Ecto neural progenitor cell (in vitro differentiated cells): ENCODE data around the gene ASS1.

ENCODE experiments used
- DNase-seq: peaks from one replicate; pipeline ENCODE4 v3.0.0-alpha.2; 2018; ENCODE audit warnings: low spot score

The ASS1 gene

DNA sequence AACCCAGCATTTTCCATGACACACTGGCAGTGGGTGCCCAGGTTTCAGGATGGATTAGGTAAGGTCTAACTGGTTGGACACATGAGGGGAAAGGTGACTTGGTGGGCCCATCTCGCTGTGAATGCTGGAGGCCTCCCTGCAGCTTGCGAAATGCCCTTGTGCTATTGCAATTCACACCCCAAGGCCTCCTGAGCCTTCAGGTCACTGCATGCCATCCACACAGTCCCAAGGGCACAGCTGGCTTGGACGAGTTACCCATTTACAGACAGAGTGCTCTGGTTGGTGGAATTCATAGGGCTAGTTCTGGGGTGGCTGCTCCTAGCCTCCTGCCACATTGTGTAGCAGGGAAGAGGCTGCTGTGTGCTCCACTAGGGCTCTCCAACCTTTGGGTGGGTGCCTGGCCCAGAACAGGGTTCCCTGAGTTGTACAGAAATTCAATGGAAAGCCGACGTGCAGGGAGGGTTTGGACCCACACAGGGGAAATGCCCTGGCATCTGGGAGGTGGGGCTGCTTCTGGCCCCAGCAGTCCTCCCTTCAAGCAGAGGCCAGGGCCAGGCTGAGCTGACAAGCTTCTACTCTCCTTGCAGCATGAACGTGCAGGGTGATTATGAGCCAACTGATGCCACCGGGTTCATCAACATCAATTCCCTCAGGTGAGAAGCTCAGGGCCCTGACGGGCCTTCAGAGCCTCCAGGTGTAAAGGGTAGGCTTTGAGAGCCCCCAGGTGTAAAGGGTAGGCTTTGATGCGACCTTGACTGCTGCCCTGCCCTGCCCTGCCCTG lies 54.3 kb downstream of the ASS1 start:
- DNase-seq, result no peak

DNA sequence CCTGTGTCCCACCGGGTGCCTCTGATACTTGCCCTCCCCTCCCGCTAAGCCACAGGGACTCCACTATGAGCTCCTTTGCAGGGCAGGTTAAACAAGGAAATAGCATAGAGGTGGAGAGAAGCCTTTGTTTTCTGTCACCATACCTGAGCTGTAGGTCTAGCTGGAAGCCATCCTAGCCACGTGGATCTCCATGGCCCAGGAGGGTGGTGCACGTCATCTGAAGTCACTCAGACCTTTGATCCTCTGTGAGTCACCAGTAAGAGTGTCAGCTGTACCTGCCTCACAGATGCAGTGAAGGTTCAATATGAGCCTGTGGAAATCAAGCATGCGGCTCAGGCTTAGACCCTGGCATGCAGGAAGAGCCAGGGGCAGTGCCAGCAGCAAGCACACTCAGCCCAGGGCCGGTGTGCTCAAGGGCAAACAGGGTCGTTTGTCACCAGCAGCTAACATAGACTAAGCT lies 55.1 kb downstream of the ASS1 start:
- no peak for DNase-seq

DNA sequence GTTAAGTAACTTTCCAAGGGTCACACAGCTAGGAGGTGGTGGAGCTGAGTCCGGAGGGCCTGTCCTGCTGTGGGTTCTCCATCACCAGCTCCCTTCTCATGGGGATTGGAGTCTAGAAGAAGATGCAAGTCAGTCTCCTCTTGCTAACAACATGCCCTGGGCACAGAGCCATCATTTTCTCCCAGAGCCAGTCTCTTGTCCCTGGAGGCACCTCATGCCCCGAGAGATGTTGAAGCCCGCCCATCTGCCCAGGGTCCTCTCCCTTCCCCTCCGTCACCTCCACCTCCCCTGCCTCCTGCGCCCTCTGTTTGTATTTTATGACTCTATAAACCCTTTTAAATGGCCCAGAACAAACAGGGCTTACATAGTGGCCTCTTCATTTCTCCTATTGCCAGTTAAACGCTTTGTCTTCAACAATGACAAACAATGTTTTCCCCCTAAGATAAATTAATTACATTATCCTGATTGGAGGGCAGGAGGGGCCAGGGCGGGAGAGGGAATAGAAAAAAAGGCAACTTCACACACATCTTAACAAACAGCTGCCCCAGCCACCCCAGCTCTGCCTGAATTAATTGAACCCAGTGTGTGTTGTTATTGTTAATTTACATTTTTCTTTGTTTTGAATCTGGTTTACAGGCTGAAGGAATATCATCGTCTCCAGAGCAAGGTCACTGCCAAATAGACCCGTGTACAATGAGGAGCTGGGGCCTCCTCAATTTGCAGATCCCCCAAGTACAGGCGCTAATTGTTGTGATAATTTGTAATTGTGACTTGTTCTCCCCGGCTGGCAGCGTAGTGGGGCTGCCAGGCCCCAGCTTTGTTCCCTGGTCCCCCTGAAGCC lies 55.8 kb downstream of the ASS1 start:
- no peak for DNase-seq

DNA sequence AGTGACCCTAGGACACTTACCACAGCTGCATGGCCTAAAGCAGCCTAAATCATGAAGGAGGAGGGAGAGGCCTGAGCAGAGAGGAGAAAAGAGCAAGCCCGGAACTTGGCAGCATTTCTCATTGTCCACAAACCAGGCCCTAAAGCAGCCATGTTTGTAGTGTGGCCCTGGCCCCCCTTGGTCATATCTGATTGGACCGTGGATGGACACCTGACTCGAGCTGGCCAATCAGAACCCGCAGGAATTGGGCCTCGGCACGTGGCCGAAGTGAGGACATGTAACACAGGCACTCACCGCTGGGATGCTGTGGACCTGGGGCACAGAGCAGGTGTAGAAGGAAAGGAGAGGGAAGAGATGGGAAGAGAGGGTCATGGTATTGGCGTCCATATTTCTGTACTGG lies 56.9 kb downstream of the ASS1 start:
- no peak for DNase-seq

DNA sequence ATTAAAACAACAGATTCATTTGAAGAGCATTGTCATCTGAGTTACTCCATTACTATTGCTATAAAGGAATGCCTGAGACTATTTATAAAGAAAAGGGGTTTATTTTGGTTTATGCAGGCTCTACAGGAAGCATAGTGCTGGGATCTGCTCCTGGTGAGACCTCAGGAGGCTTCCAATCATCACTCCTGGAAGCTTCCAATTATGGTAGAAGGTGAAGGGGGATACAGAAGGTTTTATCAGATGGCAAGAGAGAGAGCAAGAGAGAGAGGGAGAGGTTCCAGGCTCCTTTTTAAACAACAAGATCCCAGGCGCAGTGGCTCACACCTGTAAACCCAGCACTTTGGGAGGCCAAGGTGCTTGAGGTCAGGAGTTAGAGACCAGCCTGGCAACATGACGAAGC lies 63.5 kb downstream of the ASS1 start:
- no peak for DNase-seq

DNA sequence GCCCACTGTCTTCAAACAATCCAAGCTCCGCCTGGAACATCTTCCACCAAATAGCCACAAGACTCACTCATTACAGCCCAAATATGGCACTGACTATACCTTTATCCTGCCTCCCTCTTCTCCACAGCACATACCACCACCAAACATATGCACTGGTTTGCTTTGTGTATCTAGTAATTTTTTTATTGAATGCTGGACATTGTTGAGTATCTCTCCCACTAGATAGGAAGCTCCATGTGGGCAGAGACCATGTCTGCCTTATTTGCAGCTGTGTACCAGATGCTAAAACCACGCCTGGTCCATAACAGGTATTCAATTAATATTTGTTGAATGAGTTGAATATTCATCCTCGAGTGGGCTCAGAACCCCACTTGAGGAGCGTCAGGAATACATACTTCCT lies 67.4 kb downstream of the ASS1 start:
- DNase-seq, result no peak

DNA sequence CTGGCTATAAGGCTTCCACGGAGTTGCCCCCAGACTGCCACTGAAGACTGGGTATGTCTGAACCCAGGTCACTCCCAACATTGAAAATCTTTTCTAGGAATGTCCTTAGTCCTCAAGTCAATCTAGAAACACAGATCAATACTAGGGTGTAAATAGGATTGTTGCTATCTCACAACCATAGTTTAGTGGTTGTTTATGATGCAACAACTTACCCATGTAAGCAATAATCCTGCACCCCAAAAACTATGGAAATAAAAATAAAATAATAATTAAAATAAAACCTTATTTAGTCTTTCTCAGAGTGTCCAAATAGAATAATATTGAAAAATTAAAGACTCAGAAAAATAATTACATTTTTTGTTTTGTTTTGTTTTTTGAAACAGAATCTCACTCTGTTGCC lies 68.3 kb downstream of the ASS1 start:
- DNase-seq, result no peak

DNA sequence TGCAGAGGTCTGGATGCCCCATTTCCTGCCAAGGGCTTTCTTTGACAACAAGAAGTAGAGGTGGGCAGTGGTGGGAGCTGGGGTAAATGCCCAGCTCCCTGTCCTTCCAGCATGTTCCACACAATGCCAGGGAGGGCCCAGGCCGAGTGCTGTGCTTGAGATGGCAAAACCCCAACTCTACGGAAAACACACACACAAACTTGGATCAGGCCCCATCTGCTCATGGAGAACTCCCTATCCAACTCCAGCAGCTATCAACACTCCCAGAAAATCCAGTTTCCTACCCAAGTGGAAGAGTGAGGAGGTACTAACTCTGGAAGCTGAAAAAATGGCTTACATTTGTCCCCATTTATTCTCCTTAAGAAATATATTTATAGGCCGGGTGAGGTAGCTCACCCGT lies 73.5 kb downstream of the ASS1 start:
- no peak for DNase-seq

DNA sequence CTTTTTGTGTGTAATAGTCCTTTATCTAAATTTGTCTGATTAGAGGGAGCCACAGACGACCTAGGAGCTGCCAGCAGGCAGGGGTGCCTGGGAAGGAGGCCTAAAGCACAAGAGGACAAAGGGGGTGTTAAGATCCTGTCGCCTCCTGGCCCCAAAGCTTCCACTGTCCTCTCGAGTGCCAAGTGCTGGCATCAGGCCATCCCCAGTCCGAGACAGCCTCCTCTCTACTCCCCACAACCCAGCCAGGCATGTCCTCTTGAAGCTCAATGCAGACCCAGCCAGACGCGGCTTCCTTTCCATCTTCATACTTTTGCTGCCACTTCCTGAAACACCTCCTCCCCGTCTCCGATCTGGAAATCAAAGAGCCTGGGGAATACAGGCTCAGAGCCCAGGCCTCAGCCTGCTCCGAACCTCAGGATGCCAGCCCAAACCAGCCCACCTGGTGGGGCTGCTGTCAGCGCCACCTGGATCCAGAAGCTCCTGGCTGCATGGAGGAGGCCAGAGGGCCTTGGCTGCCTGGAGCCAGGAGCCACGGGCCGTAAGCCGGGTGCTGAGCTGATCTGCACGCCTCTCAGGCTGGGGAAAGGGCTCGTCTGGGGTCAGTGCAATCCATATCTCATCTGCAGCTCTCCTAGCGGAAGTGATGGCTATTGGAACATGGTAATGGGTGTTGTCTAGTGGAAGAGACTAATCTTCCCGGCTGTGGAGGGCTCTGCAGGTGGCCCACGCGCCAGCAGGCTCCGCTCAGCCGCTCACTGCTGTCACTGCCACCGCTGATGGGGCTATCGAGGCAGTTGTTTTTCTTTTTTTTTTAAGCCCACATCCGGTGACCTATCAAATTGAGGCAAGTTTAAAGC lies 74.4 kb downstream of the ASS1 start:
- DNase-seq, result no peak

DNA sequence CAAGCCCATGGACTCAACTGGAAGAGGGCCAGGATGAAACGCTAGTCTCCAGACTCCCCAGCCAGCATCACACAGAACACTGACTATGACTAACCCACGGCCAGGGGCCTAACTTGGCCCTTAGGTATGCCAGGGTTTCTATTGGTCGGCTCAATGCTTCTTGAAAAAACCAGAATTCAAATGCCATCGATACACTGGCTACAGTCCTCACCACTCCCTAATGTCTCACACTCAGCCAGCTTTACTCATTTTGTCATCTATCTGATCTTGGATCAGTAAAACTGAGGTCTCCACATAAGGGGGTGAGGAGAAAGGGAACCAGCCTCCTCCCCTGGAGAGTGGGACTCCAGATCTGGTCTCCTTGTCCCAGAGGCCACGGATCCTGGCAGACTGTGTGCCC lies 75.2 kb downstream of the ASS1 start:
- no peak for DNase-seq

DNA sequence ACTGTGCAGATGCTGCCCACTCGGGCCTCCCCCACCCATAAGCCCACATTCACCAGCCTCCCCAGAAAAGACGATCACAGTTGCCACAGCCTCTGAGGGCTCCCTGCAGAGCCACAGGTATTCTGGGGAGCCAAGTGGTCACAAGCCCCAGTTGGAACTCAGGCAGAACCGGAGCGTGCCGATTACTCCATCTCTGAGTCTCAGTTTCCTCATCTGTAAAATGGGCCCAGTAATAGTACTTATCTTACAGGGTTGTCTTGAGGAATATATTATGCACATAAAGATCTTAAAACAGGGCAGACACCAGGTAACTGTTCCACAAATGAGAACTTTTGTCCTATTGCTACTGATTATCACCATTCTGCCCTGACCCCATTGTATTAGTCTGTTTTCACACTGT lies 77.0 kb downstream of the ASS1 start:
- DNase-seq, result no peak

DNA sequence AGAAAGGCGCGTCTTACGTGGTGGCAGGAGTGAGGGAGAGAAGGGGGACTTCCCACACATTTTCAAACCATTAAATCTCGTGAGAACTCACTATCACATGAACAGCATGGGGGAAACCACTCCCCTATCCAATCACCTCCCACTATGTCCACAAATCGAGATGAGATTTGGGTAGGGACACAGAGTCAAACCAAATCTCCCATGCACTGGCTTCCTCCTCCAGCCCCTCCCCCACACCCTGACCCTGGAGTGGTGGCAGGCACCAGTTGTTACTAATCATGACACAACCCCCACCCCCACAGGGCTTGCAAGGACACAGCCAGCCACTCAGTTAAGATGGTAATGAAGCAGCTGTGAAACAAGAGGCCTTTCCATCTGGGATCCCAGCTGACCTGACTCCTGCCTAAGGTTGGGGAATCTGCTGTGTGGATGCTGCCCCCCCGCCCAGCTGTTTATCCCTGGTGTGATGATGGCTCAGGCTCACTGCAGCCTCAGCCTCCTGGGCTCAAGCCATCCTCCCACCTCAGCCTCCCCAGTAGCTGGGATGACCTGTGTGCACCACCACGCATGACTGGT lies 77.6 kb downstream of the ASS1 start:
- DNase-seq, result no peak

DNA sequence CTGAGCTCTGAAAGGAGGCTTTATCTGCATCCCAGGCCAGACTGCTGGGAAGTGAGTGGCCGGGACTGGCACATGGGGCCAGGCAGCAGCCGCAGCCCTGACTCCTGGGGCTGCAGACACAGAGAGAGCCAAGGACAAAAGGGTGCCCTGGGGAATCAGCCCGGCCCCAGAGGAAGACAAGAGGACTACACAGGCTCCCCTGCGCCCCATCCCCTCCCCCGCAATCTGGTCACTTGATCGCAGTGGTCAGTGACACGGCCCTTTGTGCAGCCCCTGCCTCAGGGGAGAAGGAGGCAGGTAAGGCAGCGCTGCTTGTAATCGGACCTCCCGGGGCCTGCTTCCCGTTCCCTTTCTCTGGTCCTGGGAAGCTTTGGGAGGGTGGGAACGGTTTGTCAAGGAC lies 79.2 kb downstream of the ASS1 start:
- peak; percentile 74 for DNase-seq

DNA sequence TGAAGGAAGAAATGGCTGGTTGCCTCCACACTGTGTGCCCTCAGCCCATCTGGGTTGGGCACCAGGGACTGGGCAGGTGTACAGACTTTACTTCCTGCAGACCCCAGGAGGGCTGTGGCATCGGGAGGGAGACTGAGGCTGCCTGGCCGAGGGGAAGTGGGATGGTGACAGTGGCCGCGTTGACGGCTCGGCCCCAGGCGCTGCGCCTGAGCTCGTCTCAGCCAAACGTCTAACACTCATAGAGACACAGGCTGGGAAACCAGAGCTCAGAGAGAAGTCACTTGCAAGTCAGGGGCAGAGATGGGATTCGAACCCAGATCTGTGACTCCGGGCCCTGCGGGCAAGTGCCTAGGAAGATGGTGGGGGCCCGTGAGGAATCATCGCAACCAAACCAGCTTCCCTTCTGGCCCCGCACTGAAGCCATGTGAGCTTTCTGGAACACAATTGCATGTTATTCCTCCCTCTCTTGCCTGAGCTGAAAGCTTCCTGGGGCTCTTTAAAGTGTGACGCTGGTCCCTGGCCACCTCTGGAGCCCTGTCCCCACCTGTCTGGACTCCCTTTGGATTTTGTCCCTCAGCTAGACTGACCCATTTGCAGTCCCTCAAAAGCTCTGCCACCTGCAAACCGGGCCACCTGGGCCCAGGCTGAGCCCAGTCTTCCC lies 81.6 kb downstream of the ASS1 start:
- no peak for DNase-seq

DNA sequence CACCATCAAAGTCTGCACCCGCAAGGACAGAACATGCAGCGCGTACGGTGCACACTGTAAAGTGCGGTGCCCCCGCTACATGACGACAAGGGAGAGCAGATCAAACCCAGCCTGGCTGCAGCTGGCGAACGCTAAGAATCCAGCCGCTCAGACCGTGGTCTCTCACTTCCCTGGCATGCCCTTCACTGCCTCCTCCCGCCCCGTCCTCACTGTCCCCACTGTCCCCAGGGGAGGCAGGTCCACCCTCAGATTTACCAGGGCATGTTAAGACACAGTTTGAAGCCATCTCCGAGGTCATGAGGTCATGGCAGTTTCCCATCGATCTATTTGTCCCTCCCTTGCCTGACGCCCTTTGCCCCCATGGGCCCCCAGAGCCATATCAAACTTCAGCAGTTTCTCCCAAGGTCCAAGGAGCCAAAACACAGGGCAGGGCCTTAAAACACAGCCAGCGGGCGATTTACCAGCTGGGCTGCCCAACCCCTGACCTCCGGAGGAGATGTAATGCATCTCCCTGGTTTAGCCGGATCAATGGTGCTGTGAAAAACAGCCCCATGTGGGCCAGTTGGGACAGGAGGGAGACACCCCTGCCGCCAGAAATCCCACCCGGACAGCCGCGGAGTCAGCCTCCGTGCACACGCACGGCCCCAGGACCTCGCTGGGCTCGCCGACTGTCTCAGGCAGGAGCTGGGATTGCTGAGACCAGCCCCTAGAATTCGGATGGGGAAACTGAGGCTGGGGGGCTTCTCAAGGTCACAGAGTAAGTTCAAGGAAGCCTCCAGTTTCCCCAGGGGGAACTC lies 82.3 kb downstream of the ASS1 start:
- no peak for DNase-seq

DNA sequence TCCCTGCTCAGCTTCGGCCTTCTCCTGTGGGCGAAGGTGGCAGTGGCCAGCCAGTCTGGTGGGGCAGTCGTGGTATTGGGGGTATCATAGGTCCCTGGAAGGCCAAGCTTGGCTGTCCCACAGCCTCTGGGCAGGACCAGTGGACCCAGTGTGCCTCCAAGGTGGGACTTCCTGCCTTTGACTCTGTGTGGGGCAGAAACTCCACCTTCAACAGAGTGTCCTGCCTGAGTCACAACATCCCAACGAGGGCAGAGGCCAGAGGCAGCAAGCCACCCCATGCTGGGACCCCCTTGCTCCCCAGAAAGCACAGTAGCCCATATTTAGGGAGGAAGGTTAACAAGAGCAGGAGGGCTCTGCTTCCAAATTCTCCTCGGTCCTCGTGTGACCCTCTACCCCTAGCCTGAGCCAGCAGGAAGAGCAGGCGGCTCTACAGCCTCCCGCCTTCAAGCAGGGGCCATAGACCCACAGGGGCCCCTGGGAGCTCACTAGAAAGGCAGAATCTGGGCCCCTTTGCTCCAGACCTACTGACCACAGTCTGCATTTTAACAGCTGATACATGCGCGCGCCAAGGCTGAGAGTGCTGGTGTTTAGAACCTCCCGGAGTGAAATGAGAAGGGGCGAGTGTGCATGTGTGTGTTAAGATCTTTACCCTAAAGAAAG lies 83.0 kb downstream of the ASS1 start:
- DNase-seq, result no peak

DNA sequence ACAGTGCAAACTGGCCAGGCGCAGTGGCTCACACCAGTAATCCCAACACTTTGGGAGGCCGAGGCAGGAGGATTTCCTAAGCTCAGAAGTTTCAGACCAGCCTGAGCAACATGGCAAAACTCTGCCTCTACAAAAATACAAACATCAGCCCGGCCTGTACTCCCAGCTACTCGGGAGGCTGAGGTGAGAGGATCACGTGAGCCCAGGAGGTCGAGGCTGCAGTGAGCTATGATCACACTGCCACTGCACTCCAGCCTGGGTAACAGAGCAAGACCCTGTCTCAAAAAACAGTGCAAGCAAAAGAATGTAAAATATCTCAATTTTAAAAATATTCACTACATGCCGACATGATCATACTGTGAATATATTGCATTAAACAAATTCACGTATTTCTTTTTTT lies 83.9 kb downstream of the ASS1 start:
- no peak for DNase-seq

DNA sequence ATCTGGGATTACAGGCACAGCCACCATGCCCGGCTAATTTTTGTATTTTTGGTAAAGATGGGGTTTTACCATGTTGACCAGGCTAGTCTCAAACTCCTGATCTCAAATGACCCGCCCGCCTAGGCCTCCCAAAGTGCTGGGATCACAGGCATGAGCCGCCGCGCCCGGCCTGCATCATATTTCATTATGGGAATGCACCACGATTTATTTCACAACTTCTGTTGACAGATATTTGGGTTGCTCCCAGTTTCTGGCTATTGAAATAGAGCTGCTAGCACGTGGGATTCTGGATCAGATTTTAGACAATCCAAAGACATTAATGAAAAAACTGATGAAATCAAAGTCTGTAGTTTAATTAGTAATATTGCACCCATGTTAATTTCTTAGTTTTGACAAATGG lies 86.2 kb downstream of the ASS1 start:
- no peak for DNase-seq

DNA sequence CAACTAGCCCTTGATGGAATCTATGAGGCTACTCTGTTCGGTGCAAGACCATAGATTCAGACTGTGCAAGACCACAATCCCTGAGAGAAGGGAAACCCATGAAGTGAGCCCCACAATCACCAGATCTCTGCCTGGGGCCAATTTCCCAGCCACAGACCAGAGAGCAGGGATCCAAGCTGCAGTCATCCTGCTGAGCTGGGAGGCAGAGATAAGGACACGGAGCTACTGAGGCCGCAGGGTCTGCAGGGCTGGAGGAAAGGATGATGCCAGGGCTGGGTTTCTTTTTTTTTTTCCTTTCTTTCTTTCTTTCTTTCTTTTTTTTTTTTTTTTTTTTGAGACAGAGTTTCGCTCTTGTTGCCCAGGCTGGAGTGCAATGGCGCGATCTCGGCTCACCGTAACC lies 86.9 kb downstream of the ASS1 start:
- DNase-seq, result no peak

DNA sequence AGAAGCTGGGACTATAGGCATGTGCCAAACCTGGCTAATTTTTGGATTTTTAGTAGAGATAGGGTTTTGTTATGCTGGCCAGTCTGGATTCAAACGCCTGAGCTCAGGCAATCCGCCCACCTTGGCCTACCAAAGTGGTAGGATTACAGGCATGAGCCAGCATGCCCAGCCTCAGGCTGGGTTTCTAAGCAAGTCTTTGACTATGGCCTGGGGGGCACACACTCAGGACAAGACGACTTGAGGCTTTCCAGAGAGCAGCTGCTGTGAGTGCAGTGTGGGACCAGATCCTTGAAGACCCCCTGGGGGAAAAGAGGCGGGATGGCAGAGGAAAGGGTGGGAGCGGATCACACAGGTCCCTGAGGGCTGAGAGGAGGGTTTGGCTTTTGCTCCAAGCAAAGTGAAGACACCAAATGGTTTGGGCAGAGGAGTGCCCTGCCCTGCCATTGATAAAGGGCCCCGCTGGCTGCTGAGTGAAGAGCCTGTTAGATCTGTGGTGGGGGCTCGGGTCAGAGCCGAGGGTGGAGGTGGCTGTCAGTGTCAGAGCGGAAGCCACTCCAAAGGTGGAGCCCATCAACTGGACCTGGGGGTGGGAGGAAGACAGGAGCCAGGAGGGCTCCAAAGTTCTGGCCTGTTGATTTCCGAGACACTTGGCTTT lies 87.8 kb downstream of the ASS1 start:
- DNase-seq, result no peak
